GM18526 (cell line): ENCODE measurements around the gene CDKN2B-AS1.

Experiments used
- POLR2A ChIP-seq: IDR thresholded peaks from 3 replicates; pipeline ENCODE4 v1.6.1; 2011; ENCODE audit not compliant: insufficient read length; ENCODE audit errors: extremely low read depth

Gene CDKN2B-AS1

DNA sequence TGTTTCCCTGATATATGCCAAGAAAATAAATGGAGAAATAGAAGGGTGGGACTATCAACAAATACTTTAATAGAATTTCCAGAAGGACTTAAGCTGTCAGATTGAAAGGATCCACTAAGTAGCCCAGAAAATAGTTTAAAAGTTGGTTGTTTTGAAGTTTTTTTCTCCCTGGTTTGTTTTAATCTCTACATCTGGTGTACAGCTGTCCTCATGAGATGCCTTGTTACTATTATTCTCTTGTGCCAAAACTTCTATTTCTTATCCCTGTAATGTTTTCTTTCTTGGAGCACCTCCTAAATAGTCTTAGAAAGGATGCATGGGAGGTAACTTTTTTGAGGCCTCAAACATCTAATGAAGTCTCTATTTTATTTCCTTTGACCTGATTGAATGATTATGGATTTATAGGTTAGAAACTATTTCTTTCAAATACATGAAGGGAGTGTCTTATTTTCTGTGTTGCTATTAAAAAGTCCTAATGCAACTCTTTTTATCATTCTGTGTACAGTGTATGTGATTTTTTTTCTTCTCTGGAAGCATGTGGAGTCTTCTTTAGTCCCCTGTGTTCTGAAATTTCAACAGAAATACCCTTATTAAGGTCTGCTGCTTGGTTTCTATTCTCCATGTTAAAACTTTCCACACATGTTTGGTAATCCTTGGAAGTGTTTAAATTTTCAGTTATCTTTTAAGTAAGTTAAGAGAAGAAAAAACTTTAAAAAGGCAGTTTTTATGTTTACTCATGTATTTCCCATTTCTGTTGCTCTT is 154.5 kb downstream of the CDKN2B-AS1 start:
- TF ChIP-seq POLR2A = no peak

DNA sequence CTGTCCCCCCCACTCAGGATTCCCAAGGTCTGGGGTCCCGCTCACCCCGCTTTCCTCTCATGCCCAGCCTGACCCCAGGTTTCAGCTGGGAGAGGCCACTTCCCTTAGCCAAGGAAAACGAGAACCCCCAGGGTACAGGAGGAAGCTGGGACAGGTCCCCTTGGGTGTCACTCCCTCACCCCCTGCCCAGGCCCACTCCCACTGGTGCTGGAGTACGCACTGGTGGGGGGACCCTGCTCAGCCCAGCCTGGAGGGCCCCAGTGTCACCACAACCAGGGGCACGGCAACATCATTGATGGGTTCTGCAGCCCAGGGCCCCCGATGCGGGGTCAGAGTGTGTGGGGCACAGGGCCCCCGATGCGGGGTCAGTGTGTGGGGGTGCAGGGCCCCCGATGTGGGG is 159.5 kb downstream of the CDKN2B-AS1 start:
- no peak for TF ChIP-seq POLR2A

DNA sequence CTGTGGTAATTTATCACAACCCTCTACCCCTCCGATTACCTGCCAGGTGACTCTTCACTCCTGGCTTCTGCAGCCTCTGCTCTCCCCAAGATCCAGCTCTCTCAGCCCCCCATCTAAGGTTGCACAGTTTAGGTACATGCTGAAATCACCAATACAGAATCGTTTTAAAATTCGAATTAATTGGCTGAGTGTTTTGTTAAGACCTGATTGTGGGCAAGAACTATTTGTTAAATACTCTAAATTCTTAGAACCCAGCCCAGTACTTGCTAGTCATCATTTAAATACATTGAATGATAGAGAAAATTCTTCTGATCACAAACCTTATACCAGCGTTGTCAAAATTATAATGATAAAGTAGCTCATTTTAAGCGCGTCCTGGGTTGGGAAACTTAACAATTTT is 162.0 kb downstream of the CDKN2B-AS1 start:
- no peak for TF ChIP-seq POLR2A

GRCh38 chr9:22157276-22157675 is 162.7 kb downstream of the CDKN2B-AS1 start:
- TF ChIP-seq POLR2A = no peak

DNA sequence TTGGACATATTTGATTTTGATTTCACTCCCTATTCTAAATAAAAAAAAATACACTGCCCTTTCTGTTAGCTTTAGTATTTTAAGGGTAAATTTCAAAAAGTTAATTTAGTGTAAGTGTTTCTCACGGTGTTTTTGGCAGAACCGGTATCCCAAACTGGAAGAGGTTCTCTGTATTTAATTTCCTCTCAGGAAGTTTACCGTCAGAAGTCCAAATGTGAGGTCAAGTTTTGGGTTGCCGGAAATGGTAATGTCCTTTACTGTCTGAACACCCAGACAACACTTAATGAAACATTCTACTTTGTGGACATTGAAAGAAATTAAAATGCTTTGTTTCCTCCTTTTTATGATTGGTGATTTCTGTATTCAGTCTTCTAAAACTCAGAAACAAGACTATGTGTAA is 163.2 kb downstream of the CDKN2B-AS1 start:
- no peak for TF ChIP-seq POLR2A

DNA sequence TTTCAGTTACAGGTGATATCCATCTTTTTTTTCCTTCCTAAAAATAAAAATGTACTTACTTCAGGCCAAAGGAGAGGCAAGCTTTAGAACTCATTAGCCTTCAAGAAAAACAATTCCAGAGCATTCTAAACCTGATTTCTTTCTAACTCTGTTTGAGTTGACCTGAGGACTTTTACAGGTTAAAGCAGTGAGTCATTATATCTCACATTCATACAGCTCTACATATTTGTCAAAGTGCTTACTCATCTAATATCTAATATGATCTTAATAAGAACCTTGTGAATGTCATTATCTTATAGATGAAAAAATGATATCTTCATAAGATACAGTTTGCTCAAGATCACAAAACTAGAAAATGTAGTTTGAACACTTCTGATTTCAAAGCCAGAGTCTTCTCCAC is 163.7 kb downstream of the CDKN2B-AS1 start:
- no peak for TF ChIP-seq POLR2A

- no peak for TF ChIP-seq POLR2A
Observed at GRCh38 chr9:22158927-22159346, 164.3 kb downstream of the CDKN2B-AS1 start.

- no peak for TF ChIP-seq POLR2A
Observed at GRCh38 chr9:22159586-22159985, 165.0 kb downstream of the CDKN2B-AS1 start.

DNA sequence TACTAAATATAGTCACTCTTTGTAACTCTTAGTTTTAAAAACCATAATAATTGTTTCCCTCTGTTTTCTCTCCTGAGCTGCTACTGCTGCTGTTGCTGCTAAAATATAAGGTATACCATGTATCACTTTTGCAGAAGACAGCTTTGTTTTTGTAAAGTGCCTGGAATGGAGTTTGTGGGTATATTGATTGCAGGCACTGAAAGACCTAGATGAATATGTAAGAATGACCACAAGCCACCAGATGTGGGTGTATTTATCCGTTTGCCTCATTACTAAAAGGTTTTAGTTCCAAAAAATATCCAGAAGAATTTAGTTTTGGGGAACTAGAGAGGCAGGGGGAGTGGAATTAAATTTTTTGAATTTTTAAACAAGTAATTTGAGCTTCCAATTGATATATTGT is 165.6 kb downstream of the CDKN2B-AS1 start:
- no peak for TF ChIP-seq POLR2A

DNA sequence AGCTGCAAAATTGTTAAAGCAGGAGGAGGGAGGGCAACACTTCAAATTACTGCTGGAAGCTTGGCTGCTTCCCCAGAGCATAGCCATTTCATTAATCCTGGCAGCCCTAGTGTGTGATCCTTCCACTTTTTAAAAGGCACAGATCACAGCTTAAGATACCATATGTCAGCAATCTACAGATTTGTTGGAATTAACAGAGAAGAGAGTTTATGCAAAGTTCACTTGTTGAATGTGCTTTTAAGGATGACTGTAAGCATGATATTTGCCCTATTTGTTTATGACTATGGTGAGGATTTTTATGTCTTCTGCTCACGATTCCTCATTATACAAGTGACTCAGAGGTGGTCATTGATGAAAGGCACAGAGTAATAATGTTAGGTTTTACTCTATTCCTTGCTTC is 170.6 kb downstream of the CDKN2B-AS1 start:
- TF ChIP-seq POLR2A = no peak

- TF ChIP-seq POLR2A = no peak
Observed at GRCh38 chr9:22169243-22169642, 174.7 kb downstream of the CDKN2B-AS1 start.

DNA sequence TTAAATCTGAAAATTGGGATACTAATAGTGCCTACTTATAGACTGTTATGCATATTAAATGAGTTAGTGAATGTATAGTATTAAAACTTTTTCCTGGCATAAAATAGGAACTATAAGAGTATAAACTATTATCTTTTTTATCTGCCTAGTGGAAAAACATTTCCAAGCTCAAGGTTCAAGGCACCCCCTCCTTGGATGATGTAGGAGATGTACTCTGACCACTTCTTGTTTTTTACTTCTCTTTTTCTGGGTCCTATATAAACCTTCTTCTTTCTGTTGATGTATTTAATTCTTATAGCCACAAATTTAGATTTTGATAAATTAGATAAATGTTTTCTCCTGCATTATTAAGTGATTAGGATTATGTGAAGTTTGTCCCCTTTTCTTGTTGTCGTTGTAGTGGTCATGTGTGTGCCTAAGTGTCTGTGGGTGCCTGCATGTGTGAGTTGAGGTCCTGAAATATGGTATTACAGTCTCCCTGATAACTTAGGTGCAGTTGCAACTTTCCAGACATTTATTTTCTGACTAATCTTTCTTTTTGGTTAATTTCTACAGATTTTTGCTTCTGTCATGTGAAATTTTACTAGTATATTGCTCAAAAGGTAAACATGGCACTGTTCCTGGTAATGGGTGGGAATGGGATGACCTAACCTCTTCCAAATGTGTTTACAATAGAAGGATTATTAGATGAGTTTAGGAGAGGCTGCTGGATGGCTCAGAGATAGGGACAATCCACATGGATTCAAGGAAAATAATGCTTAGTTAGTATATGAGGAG is 175.3 kb downstream of the CDKN2B-AS1 start:
- no peak for TF ChIP-seq POLR2A
